Osteoblast (primary cell): ENCODE data around the gene TSTD2. TPM values are rescaled to one million over a fixed set of nuclear protein-coding genes. Genes with fewer than 3 reads are reported as not detected.

Experiments used
- DNase-seq: peaks from one replicate; pipeline ENCODE4 v3.0.0; 2011; ENCODE audit warnings: low spot score, mixed read lengths; ENCODE audit not compliant: insufficient read length; ENCODE audit errors: missing footprints
- H2AFZ ChIP-seq: 2 replicates; pipeline ENCODE4 v1.6.0; 2011; ENCODE audit warnings: mild to moderate bottlenecking, low read length
- H3K27ac ChIP-seq: 2 replicates; pipeline ENCODE4 v1.5.1; 2011; ENCODE audit warnings: mild to moderate bottlenecking, low read depth, low read length, moderate library complexity
- H3K27me3 ChIP-seq: 2 replicates; pipeline ENCODE4 v1.6.0; 2012; ENCODE audit warnings: mild to moderate bottlenecking, control low read depth, inconsistent platforms, low read length, moderate library complexity; ENCODE audit not compliant: insufficient read depth
- H3K36me3 ChIP-seq: 2 replicates; pipeline ENCODE4 v1.5.1; 2011; ENCODE audit warnings: mild to moderate bottlenecking, low read length, control low read depth, moderate library complexity; ENCODE audit not compliant: insufficient read depth
- H3K4me1 ChIP-seq: 2 replicates; pipeline ENCODE4 v1.5.1; 2011; ENCODE audit warnings: mild to moderate bottlenecking, low read length, control low read depth, moderate library complexity; ENCODE audit not compliant: insufficient read depth
- H3K4me2 ChIP-seq: 2 replicates; pipeline ENCODE4 v1.6.0; 2011; ENCODE audit warnings: mild to moderate bottlenecking, low read length; ENCODE audit not compliant: insufficient read depth
- H3K4me3 ChIP-seq: fragments of 200-600 bp; sonication (generic); 3 replicates; pipeline ENCODE4 v1.5.1; 2012; ENCODE audit warnings: mild to moderate bottlenecking, low read length, inconsistent platforms; ENCODE audit not compliant: insufficient read depth
- H3K79me2 ChIP-seq: 2 replicates; pipeline ENCODE4 v1.6.0; 2012; ENCODE audit warnings: mild to moderate bottlenecking, low read length, control low read depth, inconsistent platforms; ENCODE audit not compliant: insufficient read depth
- H3K9me3 ChIP-seq: 2 replicates; pipeline ENCODE4 v1.5.1; 2011; ENCODE audit warnings: low read depth, low read length, control low read depth
- H4K20me1 ChIP-seq: 2 replicates; pipeline ENCODE4 v1.6.0; 2012; ENCODE audit warnings: mild to moderate bottlenecking, low read length, control low read depth; ENCODE audit not compliant: insufficient read depth
- CTCF ChIP-seq: IDR thresholded peaks from 2 replicates; pipeline ENCODE4 v1.5.1; 2011; ENCODE audit warnings: mild to moderate bottlenecking, low read depth, low read length, moderate library complexity; ENCODE audit errors: extremely low read depth
- total RNA-seq: library from RNA; depleted of rRNA; stranded (reverse); fragments of >200 nt; gene quantifications from 2 replicates; pipeline ENCODE4 v1.2.3, GENCODE V29; 2012

TSTD2 gene
- total RNA-seq, 1 donor, result 16.3 TPM

GRCh38 chr9:97565262-97565661 is 67.9 kb downstream of the TSTD2 start:
- no peak overlapping the region for H3K4me3 ChIP-seq
- H3K9me3 ChIP-seq, result no peaks in the 10 kb centered on the region
- no peaks in the 10 kb centered on the region for H3K79me2 ChIP-seq
- no peaks in the 10 kb centered on the region for H3K36me3 ChIP-seq
- no peak for DNase-seq
- no peak for TF ChIP-seq CTCF
- no peak overlapping the region for H3K27ac ChIP-seq
- H3K4me2 ChIP-seq, result no peak overlapping the region
- no peaks in the 10 kb centered on the region for H3K4me1 ChIP-seq
- no peak overlapping the region for H2AFZ ChIP-seq
- peaks cover 25% of the 10 kb centered on the region for H3K27me3 ChIP-seq
- H4K20me1 ChIP-seq, result no peaks in the 10 kb centered on the region

GRCh38 chr9:97564291-97565175 is 68.6 kb downstream of the TSTD2 start:
- Histone ChIP-seq H3K4me2 (no peak overlapping the region), H2AFZ (no peak overlapping the region), H3K36me3 (no peaks in the 10 kb centered on the region), H3K27me3 (peaks cover 21% of the 10 kb centered on the region), H4K20me1 (no peaks in the 10 kb centered on the region), H3K9me3 (no peaks in the 10 kb centered on the region), H3K4me3 (no peak overlapping the region), H3K79me2 (no peaks in the 10 kb centered on the region), H3K4me1 (no peaks in the 10 kb centered on the region), H3K27ac (no peak overlapping the region)
- no peak for TF ChIP-seq CTCF
- no peak for DNase-seq

- no peak overlapping the region for H3K4me3 ChIP-seq
- no peaks in the 10 kb centered on the region for H4K20me1 ChIP-seq
- no peak for TF ChIP-seq CTCF
- DNase-seq, result no peak
- no peak overlapping the region for H3K4me2 ChIP-seq
- no peaks in the 10 kb centered on the region for H3K9me3 ChIP-seq
- H3K79me2 ChIP-seq, result no peaks in the 10 kb centered on the region
- H2AFZ ChIP-seq, result no peak overlapping the region
- H3K27ac ChIP-seq, result no peak overlapping the region
- H3K36me3 ChIP-seq, result no peaks in the 10 kb centered on the region
- H3K27me3 ChIP-seq, result peaks cover 24% of the 10 kb centered on the region
- H3K4me1 ChIP-seq, result no peaks in the 10 kb centered on the region
Measured at GRCh38 chr9:97563458-97564135, 69.6 kb downstream of the TSTD2 start.

- Histone ChIP-seq H3K4me1 (no peaks in the 10 kb centered on the region), H3K9me3 (no peaks in the 10 kb centered on the region), H3K27ac (no peak overlapping the region), H3K4me2 (no peak overlapping the region), H3K4me3 (no peak overlapping the region), H3K79me2 (no peaks in the 10 kb centered on the region), H3K27me3 (peaks cover 19% of the 10 kb centered on the region), H4K20me1 (no peaks in the 10 kb centered on the region), H3K36me3 (no peaks in the 10 kb centered on the region), H2AFZ (no peak overlapping the region)
- no peak for TF ChIP-seq CTCF
- DNase-seq, result no peak
Measured at GRCh38 chr9:97562542-97562941, 70.6 kb downstream of the TSTD2 start.
